ENCODE measurements around the gene ROPN1L.

The ROPN1L gene

GRCh38 chr5:10468256-10468655 lies 26.6 kb downstream of the ROPN1L start:
- DNase-seq (ENCODE audit: low read depth) = no peak
- TF ChIP-seq CTCF (IDR thresholded peaks at IDR 0.05; ENCODE audit: insufficient read depth, low read depth, low read length, missing control alignments) = no peak
- no peak overlapping the region for H3K4me3 ChIP-seq (ENCODE audit: low read depth, low read length)

DNA sequence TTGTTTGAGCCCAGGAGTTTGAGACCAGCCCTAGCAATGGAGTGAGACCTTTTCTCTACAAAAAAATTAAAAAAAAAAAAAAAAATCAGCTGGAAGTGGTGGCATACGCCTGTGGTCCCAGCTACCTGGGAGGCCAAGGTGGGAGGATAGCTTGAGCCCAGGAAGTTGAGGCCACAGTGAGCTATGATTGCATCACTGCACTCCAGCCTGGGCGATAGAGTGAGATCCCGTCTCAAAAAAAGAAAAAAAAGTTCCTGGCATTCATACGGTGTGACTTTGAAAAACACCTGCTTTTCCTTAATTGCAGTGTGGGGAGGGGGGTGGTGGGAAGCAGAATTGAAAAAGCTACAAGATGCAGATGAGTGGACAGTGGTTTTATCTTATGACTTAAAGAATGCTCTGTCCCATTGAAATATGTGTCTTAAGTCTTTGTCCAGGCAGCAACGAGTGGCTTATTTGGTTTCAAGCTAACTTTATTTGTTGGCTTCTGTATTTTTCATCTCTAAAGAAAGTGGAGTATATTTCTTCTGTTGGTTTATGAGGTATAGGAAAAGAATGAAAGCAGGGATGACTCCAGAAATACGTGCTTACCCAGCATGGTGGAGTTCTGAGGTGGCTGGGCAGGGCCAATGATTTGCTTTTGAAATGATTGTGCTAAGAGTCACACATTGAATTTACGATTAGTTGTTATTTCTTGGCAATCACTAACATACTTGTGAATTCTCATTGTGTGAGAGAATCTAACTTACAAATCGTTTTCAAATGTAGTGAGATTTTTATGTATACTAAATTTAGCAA lies 27.8 kb downstream of the ROPN1L start:
- TF ChIP-seq CTCF (IDR thresholded peaks at IDR 0.05; ENCODE audit: insufficient read depth, low read depth, low read length, missing control alignments) = no peak
- DNase-seq (ENCODE audit: low read depth) = no peak
- H3K4me3 ChIP-seq (ENCODE audit: low read depth, low read length) = no peak overlapping the region

DNA sequence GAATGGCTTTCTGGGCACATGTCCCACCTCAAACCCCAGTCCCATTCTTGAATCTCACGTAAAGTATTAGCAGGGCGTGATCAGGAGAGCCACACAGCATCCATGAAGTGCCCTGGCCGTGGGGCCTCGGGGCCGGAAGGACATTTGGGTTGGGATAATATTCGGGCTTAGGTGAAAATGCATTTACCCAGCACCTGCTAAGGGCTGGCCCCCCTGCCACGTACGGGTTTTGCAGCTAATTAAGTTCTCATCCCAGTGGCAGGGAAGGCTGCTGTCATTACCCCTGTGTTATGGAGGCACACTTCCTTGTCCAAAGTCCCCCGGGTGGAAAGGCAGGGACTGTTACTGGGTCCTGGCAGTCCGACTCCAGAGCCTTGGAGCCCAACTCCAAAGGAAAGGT lies 29.0 kb downstream of the ROPN1L start:
- H3K4me3 ChIP-seq (ENCODE audit: low read depth, low read length) = no peak overlapping the region
- TF ChIP-seq CTCF (IDR thresholded peaks at IDR 0.05; ENCODE audit: insufficient read depth, low read depth, low read length, missing control alignments) = no peak
- DNase-seq (ENCODE audit: low read depth) = no peak

GRCh38 chr5:10471677-10472076 lies 30.0 kb downstream of the ROPN1L start:
- no peak overlapping the region for H3K4me3 ChIP-seq (ENCODE audit: low read depth, low read length)
- DNase-seq (ENCODE audit: low read depth) = no peak
- no peak for TF ChIP-seq CTCF (IDR thresholded peaks at IDR 0.05; ENCODE audit: insufficient read depth, low read depth, low read length, missing control alignments)

DNA sequence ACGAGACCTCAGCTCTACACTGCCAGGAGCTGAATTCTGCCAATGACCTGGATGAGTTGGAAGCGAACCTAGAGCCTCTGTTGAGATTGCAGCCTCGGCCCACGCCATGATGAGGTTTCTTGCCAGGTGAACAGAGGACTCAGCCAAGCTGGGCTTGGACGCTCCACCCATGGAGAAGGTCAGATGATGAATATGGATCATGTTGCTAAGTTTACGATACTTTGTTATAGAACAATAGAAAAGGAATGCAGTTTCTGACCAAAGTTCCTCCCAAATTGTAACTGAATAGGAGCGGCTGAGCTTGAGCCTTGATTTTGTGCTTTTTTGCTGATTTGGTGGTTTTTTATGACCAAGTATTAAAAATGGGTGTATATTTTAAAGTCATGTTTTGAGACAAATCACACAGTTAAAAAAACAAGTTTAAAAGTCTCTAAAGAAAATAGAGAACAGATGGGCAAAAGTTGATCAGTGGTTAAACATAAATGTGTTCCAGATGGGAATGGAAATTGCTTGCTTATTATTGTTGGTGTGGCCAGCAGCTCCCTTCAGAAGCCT lies 32.9 kb downstream of the ROPN1L start:
- no peak for TF ChIP-seq CTCF (IDR thresholded peaks at IDR 0.05; ENCODE audit: insufficient read depth, low read depth, low read length, missing control alignments)
- no peak for DNase-seq (ENCODE audit: low read depth)

GRCh38 chr5:10475931-10476676 lies 34.4 kb downstream of the ROPN1L start:
- TF ChIP-seq CTCF (IDR thresholded peaks at IDR 0.05; ENCODE audit: insufficient read depth, low read depth, low read length, missing control alignments) = no peak
- DNase-seq (ENCODE audit: low read depth) = no peak
- no peak overlapping the region for H3K4me3 ChIP-seq (ENCODE audit: low read depth, low read length)

More for the DNA sequence above, 32.9 kb downstream of the ROPN1L start:
- no peak overlapping the region for H3K4me3 ChIP-seq (ENCODE audit: low read depth, low read length)
